Stimulated activated effector memory CD8-positive, alpha-beta T cell treated with anti-CD3 and anti-CD28 coated beads, Interleukin-12 subunit alpha, Interleukin-12 subunit beta, amount 100 ng/mL, for 72 hours (primary cell): ENCODE data around the gene NRXN2.
A peak's percentile ranks its signal among the peaks of the same experiment; 100 is the strongest.

ENCODE experiments used
- ATAC-seq: fragments of 150-1000 bp; cut with Tn5 transposase; 2 replicates; pipeline ENCODE4 v1.10.0; 2021
- DNase-seq, 2 donors: peaks; one replicate each; pipeline ENCODE4 v3.0.0; 2021 to 2022; ENCODE audit warnings: low spot score in 2 of 2
- H3K27ac Mint-ChIP-seq: one replicate; pipeline ENCODE4 v1.8.0; 2022; ENCODE audit warnings: mild to moderate bottlenecking, mixed read lengths
- H3K36me3 Mint-ChIP-seq: one replicate; pipeline ENCODE4 v1.8.0; 2022; ENCODE audit warnings: mild to moderate bottlenecking, mixed read lengths
- H3K4me1 Mint-ChIP-seq: one replicate; pipeline ENCODE4 v1.8.0; 2022; ENCODE audit warnings: mixed read lengths
- H3K4me3 Mint-ChIP-seq: one replicate; pipeline ENCODE4 v1.8.0; 2022; ENCODE audit warnings: mild to moderate bottlenecking, mixed read lengths
- H3K9me3 Mint-ChIP-seq: one replicate; pipeline ENCODE4 v1.8.0; 2022; ENCODE audit warnings: mixed read lengths

Gene NRXN2

GRCh38 chr11:64722141-64723065, 594 bp downstream of the NRXN2 start:
- peaks cover 6% of the 10 kb centered on the region for H3K36me3 Mint-ChIP-seq

DNA sequence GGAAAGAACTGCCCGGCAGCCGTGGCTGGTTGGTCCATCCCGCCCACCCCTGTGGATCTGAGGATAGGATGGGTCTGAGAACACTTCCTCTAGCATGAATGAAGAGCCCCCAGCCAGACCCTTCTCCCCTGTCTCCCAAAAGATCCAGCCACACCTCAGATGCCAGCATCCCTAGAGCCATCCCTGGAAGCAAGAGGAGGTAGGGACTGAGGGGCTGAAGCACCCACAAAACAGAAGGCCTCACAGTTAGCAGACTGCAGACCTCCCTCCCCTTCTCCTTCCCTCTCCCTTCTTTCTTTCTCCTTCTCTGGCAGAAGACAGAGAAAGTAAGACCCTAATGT, 1.7 kb downstream of the NRXN2 start:
- Mint-ChIP-seq H3K36me3 (no peaks in the 10 kb centered on the region), H3K4me1 (peaks cover 16% of the 10 kb centered on the region), H3K27ac (no peak overlapping the region), H3K9me3 (no peaks in the 10 kb centered on the region), H3K4me3 (no peak overlapping the region)
- DNase-seq = no peak
- no peak for ATAC-seq

More at GRCh38 chr11:64722141-64723065, 594 bp downstream of the NRXN2 start:
- Mint-ChIP-seq H3K27ac (no peak overlapping the region), H3K4me1 (peaks cover 16% of the 10 kb centered on the region), H3K4me3 (peak overlapping the region; percentile 66), H3K9me3 (no peaks in the 10 kb centered on the region)
- DNase-seq = no peak
- no peak for ATAC-seq

- DNase-seq (no peak), ATAC-seq (no peak)
- no peaks in the 10 kb centered on the region for H3K9me3 Mint-ChIP-seq
- H3K4me1 Mint-ChIP-seq = peaks cover 16% of the 10 kb centered on the region
- no peaks in the 10 kb centered on the region for H3K36me3 Mint-ChIP-seq
- H3K4me3 Mint-ChIP-seq = no peak overlapping the region
- H3K27ac Mint-ChIP-seq = no peak overlapping the region
These were observed 2.2 kb downstream of the NRXN2 start for GRCh38 chr11:64720640-64721358.

GRCh38 chr11:64720167-64720566, 2.8 kb downstream of the NRXN2 start:
- no peak for DNase-seq
- Mint-ChIP-seq H3K36me3 (no peaks in the 10 kb centered on the region), H3K9me3 (no peaks in the 10 kb centered on the region), H3K4me3 (no peak overlapping the region), H3K27ac (no peak overlapping the region), H3K4me1 (peaks cover 13% of the 10 kb centered on the region)
- ATAC-seq = no peak

DNA sequence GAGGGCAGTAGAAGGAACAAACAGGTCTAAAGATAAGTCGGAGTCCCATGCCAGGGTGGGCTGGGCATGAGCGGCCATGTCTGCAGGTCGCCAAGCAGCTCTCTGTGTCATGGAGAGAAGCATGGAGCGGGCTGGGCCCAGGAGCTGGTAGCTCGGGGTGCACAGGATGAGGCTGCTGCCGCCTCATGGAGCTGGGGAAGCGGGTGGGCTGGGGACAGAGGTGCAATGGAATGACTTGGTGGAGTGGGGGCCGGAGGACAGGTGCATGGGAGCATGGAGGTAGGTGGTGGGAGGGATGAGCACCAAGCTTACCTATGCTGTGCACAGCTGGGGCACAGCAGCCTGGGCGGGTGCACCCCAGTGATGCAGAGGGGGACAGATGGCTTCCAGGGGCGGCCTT, 3.6 kb downstream of the NRXN2 start:
- no peaks in the 10 kb centered on the region for H3K9me3 Mint-ChIP-seq
- no peak overlapping the region for H3K27ac Mint-ChIP-seq
- H3K36me3 Mint-ChIP-seq = no peaks in the 10 kb centered on the region
- DNase-seq = no peak
- ATAC-seq = no peak
- H3K4me3 Mint-ChIP-seq = no peak overlapping the region
- H3K4me1 Mint-ChIP-seq = peaks cover 13% of the 10 kb centered on the region

DNA sequence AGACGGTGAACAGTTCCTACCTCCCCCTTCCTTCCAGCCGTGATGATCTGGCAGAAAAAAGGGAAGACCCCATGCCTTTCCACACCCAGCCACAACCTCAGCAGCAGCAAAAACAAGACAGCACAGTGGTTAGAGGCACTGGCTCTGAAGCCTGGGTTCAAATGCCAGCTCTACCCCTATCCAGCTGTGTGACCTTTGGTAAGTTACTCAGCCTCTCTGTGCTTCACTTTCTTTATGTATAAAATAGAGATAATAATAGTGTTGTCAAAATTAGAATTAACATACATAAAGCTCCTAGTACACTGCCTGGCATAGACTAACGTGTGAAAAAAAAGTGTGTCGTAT, 4.2 kb downstream of the NRXN2 start:
- no peak for DNase-seq
- H3K36me3 Mint-ChIP-seq = no peaks in the 10 kb centered on the region
- H3K4me1 Mint-ChIP-seq = peaks cover 14% of the 10 kb centered on the region
- H3K9me3 Mint-ChIP-seq = no peaks in the 10 kb centered on the region
- H3K4me3 Mint-ChIP-seq = no peak overlapping the region
- no peak overlapping the region for H3K27ac Mint-ChIP-seq
- no peak for ATAC-seq

DNA sequence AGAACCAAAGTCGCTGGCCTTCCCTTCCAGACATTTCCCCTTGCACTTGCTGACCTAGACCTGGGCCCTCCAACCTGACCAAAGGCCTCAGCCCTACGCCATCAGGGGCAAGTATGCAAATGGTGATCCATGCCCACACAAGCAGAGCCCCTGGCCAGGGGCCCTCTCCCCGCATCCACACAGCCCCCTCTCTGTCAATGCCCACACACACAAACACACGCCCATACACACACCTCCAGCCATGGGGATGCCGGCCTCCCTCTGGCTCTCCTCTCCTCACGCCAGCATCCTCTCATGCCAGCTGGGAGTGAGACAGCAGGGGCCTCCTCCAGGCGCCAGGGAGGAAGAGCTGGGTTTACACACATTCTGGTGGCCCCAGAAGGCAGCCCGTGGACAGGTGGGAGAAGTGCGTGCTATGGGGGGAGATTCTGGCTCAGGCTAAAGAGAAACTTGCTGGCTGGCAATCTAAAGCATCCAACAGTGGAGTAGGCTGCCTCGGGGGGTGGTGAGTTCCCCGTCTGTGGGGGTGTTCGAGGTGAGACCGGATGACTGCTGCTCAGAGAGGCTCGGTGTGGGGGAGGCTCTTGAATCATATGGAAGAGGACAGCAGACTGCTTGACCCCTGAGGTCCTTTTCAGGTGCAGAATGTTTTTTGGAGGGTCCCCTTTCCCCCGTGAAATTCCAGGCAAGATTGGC, 4.8 kb downstream of the NRXN2 start:
- no peak overlapping the region for H3K27ac Mint-ChIP-seq
- H3K36me3 Mint-ChIP-seq = no peaks in the 10 kb centered on the region
- no peak overlapping the region for H3K4me3 Mint-ChIP-seq
- DNase-seq (no peak), ATAC-seq (no peak)
- no peaks in the 10 kb centered on the region for H3K9me3 Mint-ChIP-seq
- peaks cover 9% of the 10 kb centered on the region for H3K4me1 Mint-ChIP-seq

- no peak for DNase-seq
- Mint-ChIP-seq H3K27ac (peak overlapping the region; percentile 46), H3K4me1 (peaks cover 11% of the 10 kb centered on the region), H3K4me3 (no peak overlapping the region), H3K9me3 (no peaks in the 10 kb centered on the region), H3K36me3 (no peaks in the 10 kb centered on the region)
- no peak for ATAC-seq
These were observed 5.8 kb downstream of the NRXN2 start for GRCh38 chr11:64717268-64717578.

GRCh38 chr11:64716473-64717267, 6.3 kb downstream of the NRXN2 start:
- peaks cover 17% of the 10 kb centered on the region for H3K4me1 Mint-ChIP-seq
- H3K27ac Mint-ChIP-seq = no peak overlapping the region
- no peak for DNase-seq
- no peak for ATAC-seq
- no peaks in the 10 kb centered on the region for H3K9me3 Mint-ChIP-seq
- no peak overlapping the region for H3K4me3 Mint-ChIP-seq
- H3K36me3 Mint-ChIP-seq = no peaks in the 10 kb centered on the region

- DNase-seq (no peak), ATAC-seq (no peak)
- H3K27ac Mint-ChIP-seq = no peak overlapping the region
- no peak overlapping the region for H3K4me3 Mint-ChIP-seq
- no peaks in the 10 kb centered on the region for H3K36me3 Mint-ChIP-seq
- H3K4me1 Mint-ChIP-seq = peaks cover 24% of the 10 kb centered on the region
- H3K9me3 Mint-ChIP-seq = no peaks in the 10 kb centered on the region
These were observed 7.1 kb downstream of the NRXN2 start for GRCh38 chr11:64715756-64716472.

- H3K4me3 Mint-ChIP-seq = no peak overlapping the region
- ATAC-seq = no peak
- DNase-seq = no peak
- no peak overlapping the region for H3K27ac Mint-ChIP-seq
- no peaks in the 10 kb centered on the region for H3K9me3 Mint-ChIP-seq
- H3K36me3 Mint-ChIP-seq = no peaks in the 10 kb centered on the region
- H3K4me1 Mint-ChIP-seq = peaks cover 26% of the 10 kb centered on the region
These were observed 7.9 kb downstream of the NRXN2 start for GRCh38 chr11:64715110-64715509.

- Mint-ChIP-seq H3K9me3 (no peaks in the 10 kb centered on the region), H3K36me3 (no peaks in the 10 kb centered on the region), H3K4me1 (peaks cover 26% of the 10 kb centered on the region), H3K27ac (no peak overlapping the region), H3K4me3 (peak overlapping the region; percentile 20)
- no peak for DNase-seq
- no peak for ATAC-seq
These were observed 8.3 kb downstream of the NRXN2 start for GRCh38 chr11:64714666-64715065.

DNA sequence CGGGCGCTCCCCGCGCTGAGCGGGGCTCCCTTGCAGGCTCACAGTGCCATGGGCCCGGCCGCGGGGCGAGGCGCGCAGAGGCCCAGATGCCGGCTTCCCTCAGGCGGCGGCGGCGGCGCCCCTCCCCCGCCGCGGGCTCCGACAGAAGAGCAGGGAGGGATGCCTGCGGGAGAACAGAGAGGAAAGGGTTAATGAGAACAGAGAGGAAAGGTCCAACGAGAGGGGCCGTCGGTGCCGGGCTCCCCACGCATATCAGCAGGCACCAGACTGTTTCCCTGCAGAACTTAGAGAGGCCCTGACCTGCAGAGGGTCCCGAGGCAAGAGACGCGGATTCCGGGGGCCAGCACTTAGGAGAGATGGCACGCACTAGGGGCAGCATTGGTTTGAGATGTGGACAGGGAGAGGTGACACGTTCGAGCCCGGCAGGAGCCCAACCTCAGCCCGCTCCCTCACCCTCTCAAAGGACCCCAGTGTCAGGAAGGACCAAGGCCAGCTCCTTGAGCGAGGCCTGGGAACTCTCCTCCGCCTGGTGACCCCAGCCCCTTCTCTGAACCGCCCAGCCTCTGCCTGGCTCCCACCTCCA, 9.1 kb downstream of the NRXN2 start:
- peak overlapping the region; percentile 20 for H3K4me3 Mint-ChIP-seq
- DNase-seq (no peak), ATAC-seq (no peak)
- no peak overlapping the region for H3K27ac Mint-ChIP-seq
- H3K4me1 Mint-ChIP-seq = peaks cover 26% of the 10 kb centered on the region
- H3K36me3 Mint-ChIP-seq = no peaks in the 10 kb centered on the region
- H3K9me3 Mint-ChIP-seq = no peaks in the 10 kb centered on the region

GRCh38 chr11:64713016-64713707, 9.8 kb downstream of the NRXN2 start:
- DNase-seq (no peak), ATAC-seq (peak; percentile 48)
- Mint-ChIP-seq H3K27ac (no peak overlapping the region), H3K4me1 (peaks cover 26% of the 10 kb centered on the region), H3K36me3 (no peaks in the 10 kb centered on the region), H3K4me3 (no peak overlapping the region), H3K9me3 (no peaks in the 10 kb centered on the region)
